Hepatic stellate cell (primary cell): ENCODE results near the gene PGAP1.

Experiments
- DNase-seq: peaks from one replicate; pipeline ENCODE4 v3.0.0; 2011; ENCODE audit warnings: low spot score

PGAP1 gene

GRCh38 chr2:196792865-196793264 lies 133.6 kb downstream of the PGAP1 start:
- no peak for DNase-seq

GRCh38 chr2:196783431-196784094 lies 142.9 kb downstream of the PGAP1 start:
- DNase-seq, result no peak
